GM12892 (cell line): ENCODE results near the gene H2BK1.

Experiments
- DNase-seq: peaks from one replicate; pipeline ENCODE4 v3.0.0; 2011; ENCODE audit not compliant: insufficient read length
- FAIRE-seq: peaks from 2 replicates; lab custom pipeline; 2011; peaks lifted over from hg19 to GRCh38; lab: Jason Lieb, UNC
- POLR2A ChIP-seq: IDR thresholded peaks from 2 replicates; pipeline ENCODE4 v1.6.1; 2011; ENCODE audit warnings: low read depth, low read length, control low read depth
- POLR2AphosphoS5 ChIP-seq: IDR thresholded peaks from 2 replicates; pipeline ENCODE4 v1.6.1; 2011; ENCODE audit warnings: low read depth, low read length, control low read depth
- TAF1 ChIP-seq: IDR thresholded peaks from 2 replicates; pipeline ENCODE4 v1.6.1; 2011; ENCODE audit warnings: low read depth, mild to moderate bottlenecking, control low read depth, low read length, borderline replicate concordance

H2BK1 gene

DNA sequence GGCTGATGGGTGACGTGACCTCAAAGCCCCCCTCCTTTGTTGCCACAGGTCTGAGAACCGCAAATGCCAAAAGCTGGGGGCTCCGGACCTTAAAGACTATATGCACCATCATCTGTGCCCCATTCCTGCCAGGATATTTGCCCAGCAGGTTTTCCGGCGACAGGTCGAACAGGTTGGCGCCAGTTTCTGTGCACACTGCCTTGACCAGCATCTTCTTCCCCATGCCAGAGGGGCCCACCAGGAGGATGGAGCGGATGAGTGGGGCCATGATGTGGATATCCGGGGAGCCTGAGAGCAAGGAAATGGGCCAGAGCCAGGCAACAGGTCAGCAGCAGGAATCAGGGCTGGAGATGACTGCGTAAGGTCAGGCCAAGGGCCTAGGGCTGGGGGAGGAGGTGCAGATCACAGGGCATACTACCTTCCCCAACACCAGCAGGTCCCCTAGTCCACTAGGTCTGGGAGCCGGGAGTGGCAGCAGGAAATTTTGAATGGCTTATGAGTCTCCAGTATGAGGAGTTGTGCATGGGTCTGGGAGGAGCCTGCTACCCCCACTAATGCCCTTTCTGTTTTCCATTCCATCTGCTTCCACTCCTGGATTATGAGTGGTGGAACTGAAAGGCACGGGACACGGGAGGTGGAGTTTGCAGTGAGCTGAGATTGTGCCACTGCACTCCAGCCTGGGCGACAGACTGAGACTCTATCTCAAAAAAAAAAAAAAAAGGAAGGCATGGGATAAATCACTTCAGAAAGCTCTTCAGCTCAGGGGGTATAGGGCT lies 16.9 kb downstream of the H2BK1 start:
- TF ChIP-seq POLR2AphosphoS5: no peak
- no peak for TF ChIP-seq TAF1
- no peak for TF ChIP-seq POLR2A
- no peak for DNase-seq
- no peak for FAIRE-seq

- FAIRE-seq (no peak), DNase-seq (no peak)
- TF ChIP-seq POLR2A: no peak
- TF ChIP-seq POLR2AphosphoS5: no peak
- no peak for TF ChIP-seq TAF1
Observed at GRCh38 chr7:151192002-151192539, 18.2 kb downstream of the H2BK1 start.

DNA sequence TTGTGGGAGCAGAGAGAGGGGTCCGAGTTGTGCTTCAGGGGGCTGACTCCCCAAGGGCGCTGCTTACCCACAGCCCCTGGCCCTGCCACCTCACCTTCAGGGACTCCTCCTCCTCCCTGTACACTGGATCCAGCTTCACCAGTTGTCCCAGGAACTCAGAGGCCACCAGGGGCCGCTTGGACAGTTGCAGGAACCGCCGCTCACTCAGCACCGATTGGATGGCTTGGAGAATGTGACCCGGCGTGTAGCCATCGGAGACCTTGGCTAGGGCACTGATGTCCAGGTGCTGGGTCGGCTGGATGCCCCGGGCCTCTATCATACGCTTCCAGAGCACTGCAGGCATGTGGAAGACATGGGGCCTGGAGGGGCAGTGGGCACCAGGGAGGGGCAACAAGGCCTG lies 18.7 kb downstream of the H2BK1 start:
- DNase-seq: no peak
- FAIRE-seq: no peak
- TF ChIP-seq POLR2A: no peak
- TF ChIP-seq TAF1: no peak
- no peak for TF ChIP-seq POLR2AphosphoS5

DNA sequence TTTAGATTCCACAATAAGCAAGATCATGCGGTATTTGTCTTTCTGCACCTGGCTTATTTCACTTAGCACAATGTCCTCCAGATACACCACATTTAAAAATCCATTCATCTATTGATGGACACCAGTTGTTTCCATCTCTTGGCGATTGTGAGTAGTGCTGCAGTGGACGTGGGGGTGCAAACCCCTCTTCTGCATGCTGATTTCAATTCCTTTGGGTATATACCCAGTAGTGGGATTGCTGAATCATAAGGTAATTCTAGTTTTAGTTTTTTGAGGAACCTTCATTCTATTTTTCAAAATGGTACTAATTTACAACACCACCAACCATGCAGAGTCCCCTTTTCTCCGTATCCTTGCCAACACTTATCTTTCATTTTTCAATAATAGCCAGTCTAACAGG lies 21.2 kb downstream of the H2BK1 start:
- no peak for TF ChIP-seq POLR2A
- TF ChIP-seq TAF1: no peak

GRCh38 chr7:151188252-151188542 lies 22.1 kb downstream of the H2BK1 start:
- DNase-seq (no peak), FAIRE-seq (no peak)
- no peak for TF ChIP-seq POLR2A
- no peak for TF ChIP-seq TAF1
- no peak for TF ChIP-seq POLR2AphosphoS5

More for the DNA sequence above, 21.2 kb downstream of the H2BK1 start:
- FAIRE-seq: no peak
- no peak for DNase-seq

DNA sequence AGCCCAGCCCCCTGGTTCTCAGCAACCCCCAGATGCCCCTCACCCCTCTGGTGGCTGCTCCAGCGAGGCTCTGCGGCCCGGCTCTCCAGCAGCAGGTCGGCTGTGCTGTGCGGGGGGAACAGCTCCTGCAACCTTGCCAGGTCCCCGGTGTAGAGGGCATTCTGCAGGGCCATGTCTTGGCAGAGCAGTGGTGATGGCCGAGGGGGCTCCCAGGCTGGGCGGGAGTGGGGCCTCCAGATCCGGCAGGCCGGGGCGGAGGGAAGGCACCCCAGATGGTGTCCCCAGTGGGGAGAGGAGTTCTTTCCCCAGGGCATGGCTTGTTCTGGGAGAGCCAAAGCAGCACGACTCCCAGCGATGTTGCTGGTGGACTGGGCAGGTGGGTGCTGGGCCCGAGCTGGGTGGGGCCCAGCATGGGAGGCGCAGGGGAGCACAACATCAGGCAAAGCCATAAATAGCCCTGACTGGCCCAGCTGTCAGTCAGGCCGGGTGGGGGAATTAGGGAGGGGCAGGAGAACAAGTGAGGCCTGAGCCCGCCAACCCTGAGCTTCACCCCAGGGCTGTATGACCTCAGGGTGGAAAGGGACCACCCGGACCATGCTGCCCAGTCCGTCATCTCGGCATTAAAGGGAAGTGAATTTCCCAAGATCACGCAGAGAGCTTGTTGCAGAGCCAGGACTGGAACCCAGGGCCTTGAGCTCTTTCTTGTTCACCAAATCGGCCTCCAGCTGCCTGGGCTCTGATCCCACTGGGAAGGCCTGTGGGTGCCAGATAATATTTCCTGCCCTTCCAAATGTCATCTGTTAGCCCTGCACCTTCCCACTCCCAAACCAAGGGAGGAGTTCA lies 22.7 kb downstream of the H2BK1 start:
- TF ChIP-seq POLR2AphosphoS5: no peak
- TF ChIP-seq POLR2A: no peak
- TF ChIP-seq TAF1: no peak
- no peak for DNase-seq
- FAIRE-seq: no peak

DNA sequence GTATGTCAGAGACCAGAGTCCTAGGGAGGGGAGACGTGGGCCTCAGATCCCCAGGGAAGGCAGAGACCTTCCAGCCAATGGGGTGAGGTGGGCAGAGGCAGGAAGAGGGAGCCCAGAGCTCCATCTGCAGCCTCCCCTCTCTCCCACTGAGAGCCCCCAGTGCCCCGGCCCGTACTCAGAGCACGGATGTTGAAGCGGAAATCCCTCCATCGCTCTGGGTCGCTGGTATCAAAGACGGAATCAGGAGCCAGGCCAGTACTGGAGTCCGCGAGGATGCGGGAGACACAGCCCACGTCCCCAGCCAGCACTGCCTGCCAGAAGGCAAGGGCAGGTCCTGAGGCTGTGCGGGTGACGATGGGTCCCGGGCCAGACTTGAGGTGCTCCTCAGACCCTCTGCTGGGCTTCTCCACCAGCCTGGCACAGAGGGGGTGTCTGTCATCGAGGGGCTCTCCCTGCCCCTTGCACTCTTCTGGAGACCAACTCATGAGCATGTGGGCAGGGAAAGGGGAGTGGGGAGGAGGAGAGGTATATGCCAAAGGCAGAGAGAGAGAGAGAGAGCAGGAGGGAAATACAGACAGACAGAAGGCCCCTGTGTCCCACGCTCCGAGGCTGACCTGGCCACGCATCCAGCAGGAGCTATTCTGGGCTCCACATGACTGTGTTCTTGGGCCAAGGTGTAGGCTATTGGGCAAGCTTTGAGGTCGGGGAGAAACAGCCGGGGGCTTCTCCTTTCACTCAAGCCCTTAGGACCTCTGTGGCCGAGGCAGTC lies 23.5 kb downstream of the H2BK1 start, which contains the start of gene ASB10:
ASB10 (minus strand) TSS at position 611 of the 769 bp plus-strand sequence; CDS start at position 491, 120 bp downstream.
- FAIRE-seq (no peak), DNase-seq (no peak)
- TF ChIP-seq TAF1 (no peak), POLR2AphosphoS5 (no peak), POLR2A (no peak)

DNA sequence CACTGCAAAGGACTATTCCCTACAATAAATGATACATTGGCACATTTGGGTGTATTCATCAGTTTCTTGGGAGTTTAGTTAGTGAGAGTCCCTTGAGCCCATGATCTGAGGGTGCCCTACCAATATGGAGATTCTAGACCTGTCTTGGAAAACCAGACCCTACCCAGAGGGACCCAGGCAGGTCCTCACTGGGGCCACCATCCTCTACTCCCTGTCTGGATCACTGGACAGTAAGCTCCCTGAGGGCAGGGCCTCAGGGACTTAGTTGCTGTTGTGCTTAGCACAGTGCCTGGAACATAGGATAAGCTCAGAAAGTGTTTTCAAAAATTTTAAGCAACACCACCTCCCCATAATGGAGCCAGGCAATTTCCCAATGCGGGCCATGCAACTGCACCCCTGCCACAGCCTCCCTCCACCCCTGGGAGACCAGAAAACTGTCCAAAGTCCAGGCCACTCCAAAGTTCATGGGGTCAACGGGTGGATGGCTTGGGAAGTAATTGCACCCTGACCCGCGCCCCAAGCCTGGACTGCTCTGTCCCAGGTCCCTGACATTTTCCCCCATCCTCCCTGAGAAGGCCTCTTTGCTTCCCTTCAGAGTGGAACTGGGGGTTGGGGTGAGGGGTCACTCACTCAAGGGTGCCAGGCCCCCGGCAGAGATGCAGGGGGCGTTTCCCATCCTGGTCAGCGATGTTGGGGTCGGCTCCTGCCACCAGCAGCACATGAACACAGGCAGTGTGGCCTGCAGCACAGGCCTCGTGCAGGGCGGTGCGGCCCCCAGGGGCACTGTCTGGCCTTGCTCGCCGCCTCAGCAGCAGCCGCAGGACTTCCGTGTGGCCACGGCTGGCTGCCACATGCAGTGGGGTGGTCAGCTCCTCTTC lies 24.3 kb downstream of the H2BK1 start:
- FAIRE-seq: no peak

DNA sequence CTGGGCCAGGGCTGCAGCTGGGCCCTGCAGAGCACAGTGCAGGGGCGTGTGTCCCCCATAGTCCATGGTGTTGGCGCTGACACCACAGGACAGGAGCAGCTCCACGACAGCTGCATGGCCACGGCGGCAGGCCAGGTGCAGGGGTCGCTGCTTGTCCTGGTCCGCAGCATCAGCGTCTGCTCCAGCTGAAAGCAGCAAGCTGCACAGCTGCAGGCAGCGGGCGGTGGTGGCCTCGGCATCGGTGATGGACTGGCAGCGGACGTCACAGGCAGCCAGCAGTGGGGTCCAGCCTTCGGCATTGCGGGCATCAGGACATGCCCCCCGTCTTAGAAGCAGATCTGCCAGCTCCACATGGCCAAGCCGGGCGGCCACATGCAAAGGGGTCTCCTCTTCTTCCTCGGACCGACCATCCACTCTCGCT lies 29.3 kb downstream of the H2BK1 start:
- TF ChIP-seq TAF1 (no peak), POLR2A (no peak), POLR2AphosphoS5 (no peak)
- DNase-seq (peak; percentile 5), FAIRE-seq (no peak)

More for the DNA sequence above, 24.3 kb downstream of the H2BK1 start:
- TF ChIP-seq TAF1: no peak
- no peak for TF ChIP-seq POLR2A
- no peak for TF ChIP-seq POLR2AphosphoS5
- no peak for DNase-seq

GRCh38 chr7:151179946-151180345 lies 30.3 kb downstream of the H2BK1 start:
- DNase-seq (peak; percentile 13), FAIRE-seq (no peak)
- TF ChIP-seq POLR2A (no peak), POLR2AphosphoS5 (no peak), TAF1 (no peak)
